Measurements from ENCODE around the gene ASXL3. TPM values are rescaled to one million over a fixed set of nuclear protein-coding genes. Genes with fewer than 3 reads are reported as not detected.

Gene ASXL3
- polyA plus RNA-seq (14.4 and 15.2 TPM in 2 replicates), polyA minus RNA-seq (103 and 144 TPM in 2 replicates)

DNA sequence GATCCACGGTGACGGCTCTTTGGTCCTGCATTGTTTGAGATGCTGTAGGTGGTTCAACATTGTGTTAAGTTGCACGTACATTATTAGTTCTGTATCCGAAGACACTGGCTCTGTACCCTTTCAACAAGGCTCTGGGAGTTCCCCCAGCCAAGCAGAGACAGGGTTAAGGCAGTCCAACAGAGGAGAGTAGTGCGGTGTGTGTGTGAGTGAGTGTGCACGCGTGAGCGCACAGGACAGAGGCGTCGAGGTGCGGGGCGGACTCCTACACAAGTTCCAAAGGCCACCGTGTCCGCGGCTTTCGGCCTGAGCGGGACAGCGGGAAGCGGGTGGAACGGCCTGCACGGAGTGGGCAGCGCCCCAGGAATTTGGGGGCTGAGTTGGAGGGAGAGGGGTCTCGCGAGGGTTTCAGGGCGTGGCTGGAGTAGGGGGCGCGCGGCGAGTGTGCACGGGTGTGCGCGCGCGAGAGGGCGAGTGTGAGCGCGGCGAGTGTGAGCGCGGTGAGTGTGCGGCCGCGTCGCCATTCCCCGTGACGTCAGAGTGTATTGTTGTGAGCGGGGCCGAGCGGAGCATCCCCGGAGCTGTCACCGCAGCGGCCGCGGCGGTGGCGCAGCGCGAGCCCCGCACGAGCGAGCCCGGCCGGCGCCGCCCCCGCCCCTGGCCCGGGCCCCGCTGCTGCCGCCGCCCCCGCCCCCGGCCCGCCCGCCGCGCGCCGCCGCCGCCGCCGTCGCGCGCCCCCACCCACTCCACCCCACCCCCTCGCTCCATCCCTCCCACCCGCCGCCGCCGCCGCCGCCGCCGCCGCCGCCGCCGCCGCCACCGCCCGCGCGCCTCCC is at the start of gene ASXL3:
TSS of gene ASXL3 (plus strand) at position 535 of the 833 bp plus-strand sequence. CDS start 413 bp downstream, outside the sequence.
- peaks cover 5% of the 10 kb centered on the region for H3F3A ChIP-seq (ENCODE audit: insufficient read depth, low read length, poor library complexity, severe bottlenecking)
- no peaks in the 10 kb centered on the region for H3K9me3 ChIP-seq (ENCODE audit: low read length)
- H3K27me3 ChIP-seq (ENCODE audit: insufficient read depth, low read depth, low read length) = no peaks in the 10 kb centered on the region
- peak within 1 kb of the TSS; percentile 86 for H3K9ac ChIP-seq (ENCODE audit: low read length)
- TF ChIP-seq, protein P1, sequence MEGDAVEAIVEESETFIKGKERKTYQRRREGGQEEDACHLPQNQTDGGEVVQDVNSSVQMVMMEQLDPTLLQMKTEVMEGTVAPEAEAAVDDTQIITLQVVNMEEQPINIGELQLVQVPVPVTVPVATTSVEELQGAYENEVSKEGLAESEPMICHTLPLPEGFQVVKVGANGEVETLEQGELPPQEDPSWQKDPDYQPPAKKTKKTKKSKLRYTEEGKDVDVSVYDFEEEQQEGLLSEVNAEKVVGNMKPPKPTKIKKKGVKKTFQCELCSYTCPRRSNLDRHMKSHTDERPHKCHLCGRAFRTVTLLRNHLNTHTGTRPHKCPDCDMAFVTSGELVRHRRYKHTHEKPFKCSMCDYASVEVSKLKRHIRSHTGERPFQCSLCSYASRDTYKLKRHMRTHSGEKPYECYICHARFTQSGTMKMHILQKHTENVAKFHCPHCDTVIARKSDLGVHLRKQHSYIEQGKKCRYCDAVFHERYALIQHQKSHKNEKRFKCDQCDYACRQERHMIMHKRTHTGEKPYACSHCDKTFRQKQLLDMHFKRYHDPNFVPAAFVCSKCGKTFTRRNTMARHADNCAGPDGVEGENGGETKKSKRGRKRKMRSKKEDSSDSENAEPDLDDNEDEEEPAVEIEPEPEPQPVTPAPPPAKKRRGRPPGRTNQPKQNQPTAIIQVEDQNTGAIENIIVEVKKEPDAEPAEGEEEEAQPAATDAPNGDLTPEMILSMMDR (IDR thresholded peaks at IDR 0.05; ENCODE audit: poor library complexity, severe bottlenecking) = no peak
- TF ChIP-seq POLR2AphosphoS5 (IDR thresholded peaks at IDR 0.05) (peak; percentile 82), RAD21 (conservative IDR thresholded peaks at IDR 0.05) (peak; percentile 46), EZH2 (IDR thresholded peaks at IDR 0.05; ENCODE audit: borderline replicate concordance, insufficient read depth, low read length, poor library complexity, severe bottlenecking) (no peak), REST (IDR thresholded peaks at IDR 0.05; ENCODE audit: borderline replicate concordance) (peak; percentile 87), MXI1 (conservative IDR thresholded peaks at IDR 0.05; ENCODE audit: poor library complexity, severe bottlenecking) (peak; percentile 44), TAF1 (IDR thresholded peaks at IDR 0.05; ENCODE audit: low read depth) (peak; percentile 71), SMC3 (conservative IDR thresholded peaks at IDR 0.05; ENCODE audit: poor library complexity) (peak; percentile 42), EP300 (conservative IDR thresholded peaks at IDR 0.05; ENCODE audit: poor library complexity, severe bottlenecking) (peak; percentile 69)
- no peaks in the 10 kb centered on the region for H4K20me1 ChIP-seq (ENCODE audit: insufficient read depth)
- H2AFZ ChIP-seq (ENCODE audit: low read depth, low read length) = peak within 1 kb of the TSS; percentile 90
- H3K9me2 ChIP-seq (ENCODE audit: insufficient read depth, low read length) = no peaks in the 10 kb centered on the region
- peaks cover 56% of the 10 kb centered on the region for H3K79me2 ChIP-seq (replicated peaks; ENCODE audit: insufficient read depth, low read length)
- H3K27ac ChIP-seq (ENCODE audit: low read length) = peak within 1 kb of the TSS; percentile 88
- H3K36me3 ChIP-seq (ENCODE audit: insufficient read depth, low read length) = no peaks in the 10 kb centered on the region
- peak within 1 kb of the TSS; percentile 81 for H3K4me3 ChIP-seq (ENCODE audit: low read length)
- H3K4me2 ChIP-seq (ENCODE audit: low read length) = peak within 1 kb of the TSS; percentile 83

DNA sequence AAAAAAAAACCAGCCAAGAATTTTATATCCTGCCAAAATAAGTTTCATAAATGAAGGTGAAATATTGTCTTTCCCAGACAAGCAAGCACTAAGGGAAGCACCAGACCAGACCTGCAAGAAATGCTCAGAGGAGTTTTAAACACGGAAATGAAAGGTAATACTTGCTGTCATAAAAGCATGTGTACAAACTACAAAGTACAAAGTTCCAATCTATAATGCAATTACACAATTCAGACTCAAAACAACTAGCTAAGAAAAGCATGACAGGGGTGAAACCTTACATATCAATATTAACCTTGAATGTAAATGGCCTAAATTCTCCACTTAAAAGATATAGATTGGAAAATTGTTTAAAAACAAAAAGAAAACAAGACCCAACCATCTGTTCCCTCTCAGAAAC is 45.0 kb upstream of the ASXL3 start:
- Histone ChIP-seq H3K9me3 (ENCODE audit: low read length) (no peaks in the 10 kb centered on the region), H3K36me3 (ENCODE audit: insufficient read depth, low read length) (no peaks in the 10 kb centered on the region), H2AFZ (ENCODE audit: low read depth, low read length) (no peak overlapping the region), H3K79me2 (replicated peaks; ENCODE audit: insufficient read depth, low read length) (no peaks in the 10 kb centered on the region), H3K4me3 (ENCODE audit: low read length) (no peak overlapping the region), H3K4me2 (ENCODE audit: low read length) (no peak overlapping the region), H3F3A (ENCODE audit: insufficient read depth, low read length, poor library complexity, severe bottlenecking) (no peaks in the 10 kb centered on the region), H3K27ac (ENCODE audit: low read length) (no peak overlapping the region), H4K20me1 (ENCODE audit: insufficient read depth) (no peaks in the 10 kb centered on the region), H3K9me2 (ENCODE audit: insufficient read depth, low read length) (no peaks in the 10 kb centered on the region), H3K27me3 (ENCODE audit: insufficient read depth, low read depth, low read length) (no peaks in the 10 kb centered on the region), H3K9ac (ENCODE audit: low read length) (no peak overlapping the region)
- TF ChIP-seq POLR2AphosphoS5 (IDR thresholded peaks at IDR 0.05) (no peak), EP300 (conservative IDR thresholded peaks at IDR 0.05; ENCODE audit: poor library complexity, severe bottlenecking) (no peak), EZH2 (IDR thresholded peaks at IDR 0.05; ENCODE audit: borderline replicate concordance, insufficient read depth, low read length, poor library complexity, severe bottlenecking) (no peak), SMC3 (conservative IDR thresholded peaks at IDR 0.05; ENCODE audit: poor library complexity) (no peak), TAF1 (IDR thresholded peaks at IDR 0.05; ENCODE audit: low read depth) (no peak), REST (IDR thresholded peaks at IDR 0.05; ENCODE audit: borderline replicate concordance) (no peak), RAD21 (conservative IDR thresholded peaks at IDR 0.05) (no peak), MXI1 (conservative IDR thresholded peaks at IDR 0.05; ENCODE audit: poor library complexity, severe bottlenecking) (no peak)
- TF ChIP-seq, protein P1 (IDR thresholded peaks at IDR 0.05; ENCODE audit: poor library complexity, severe bottlenecking) = no peak

All from neural cell (in vitro differentiated cells).